GM12872 (cell line): ENCODE data around the gene TICAM1.

ENCODE experiments used
- TF ChIP-seq, protein P1 (sequence below): IDR thresholded peaks from 3 replicates; pipeline ENCODE4 v1.5.1; 2011; ENCODE audit warnings: low read depth, mild to moderate bottlenecking, low read length, moderate library complexity; ENCODE audit not compliant: insufficient read depth

TICAM1 gene

DNA sequence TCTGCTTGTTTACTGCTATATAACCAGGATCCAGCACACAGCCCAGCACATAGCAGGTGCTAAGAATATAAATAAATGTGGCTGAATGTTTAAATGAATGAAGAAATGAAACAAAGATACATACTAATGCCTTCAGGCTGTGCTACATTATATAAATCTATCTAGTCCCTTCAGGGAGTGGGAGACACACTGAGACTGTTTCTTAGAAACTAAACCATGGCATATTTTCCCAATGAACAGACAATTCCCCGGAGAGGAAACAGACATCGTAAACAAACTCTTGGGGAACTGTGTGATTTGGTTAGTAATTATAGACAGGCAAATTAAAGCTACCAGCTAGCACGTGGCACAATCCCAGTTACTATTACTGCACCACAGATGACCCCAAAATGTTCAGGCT lies 49.7 kb downstream of the TICAM1 start:
- TF ChIP-seq, protein P1, sequence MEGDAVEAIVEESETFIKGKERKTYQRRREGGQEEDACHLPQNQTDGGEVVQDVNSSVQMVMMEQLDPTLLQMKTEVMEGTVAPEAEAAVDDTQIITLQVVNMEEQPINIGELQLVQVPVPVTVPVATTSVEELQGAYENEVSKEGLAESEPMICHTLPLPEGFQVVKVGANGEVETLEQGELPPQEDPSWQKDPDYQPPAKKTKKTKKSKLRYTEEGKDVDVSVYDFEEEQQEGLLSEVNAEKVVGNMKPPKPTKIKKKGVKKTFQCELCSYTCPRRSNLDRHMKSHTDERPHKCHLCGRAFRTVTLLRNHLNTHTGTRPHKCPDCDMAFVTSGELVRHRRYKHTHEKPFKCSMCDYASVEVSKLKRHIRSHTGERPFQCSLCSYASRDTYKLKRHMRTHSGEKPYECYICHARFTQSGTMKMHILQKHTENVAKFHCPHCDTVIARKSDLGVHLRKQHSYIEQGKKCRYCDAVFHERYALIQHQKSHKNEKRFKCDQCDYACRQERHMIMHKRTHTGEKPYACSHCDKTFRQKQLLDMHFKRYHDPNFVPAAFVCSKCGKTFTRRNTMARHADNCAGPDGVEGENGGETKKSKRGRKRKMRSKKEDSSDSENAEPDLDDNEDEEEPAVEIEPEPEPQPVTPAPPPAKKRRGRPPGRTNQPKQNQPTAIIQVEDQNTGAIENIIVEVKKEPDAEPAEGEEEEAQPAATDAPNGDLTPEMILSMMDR, result no peak

DNA sequence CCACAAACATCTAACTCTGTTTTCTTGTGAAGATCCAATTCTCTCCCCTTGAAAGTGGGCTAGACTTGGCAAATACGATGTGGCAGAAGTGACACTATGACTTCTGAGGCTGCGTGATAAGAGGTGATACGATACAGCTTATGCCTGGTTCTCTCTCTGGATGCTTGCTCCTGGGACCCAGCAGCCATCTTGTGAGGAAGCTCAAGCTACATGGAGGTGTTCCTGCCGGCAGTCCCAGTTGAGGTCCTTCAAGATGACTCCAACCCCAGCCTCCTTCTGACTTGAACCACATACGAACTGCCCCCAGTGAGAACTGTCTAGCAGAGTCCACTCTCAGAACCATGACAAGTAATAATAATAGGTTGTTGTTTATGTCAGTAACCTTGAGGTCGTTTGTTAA lies 50.7 kb downstream of the TICAM1 start:
- TF ChIP-seq, protein P1, result no peak

DNA sequence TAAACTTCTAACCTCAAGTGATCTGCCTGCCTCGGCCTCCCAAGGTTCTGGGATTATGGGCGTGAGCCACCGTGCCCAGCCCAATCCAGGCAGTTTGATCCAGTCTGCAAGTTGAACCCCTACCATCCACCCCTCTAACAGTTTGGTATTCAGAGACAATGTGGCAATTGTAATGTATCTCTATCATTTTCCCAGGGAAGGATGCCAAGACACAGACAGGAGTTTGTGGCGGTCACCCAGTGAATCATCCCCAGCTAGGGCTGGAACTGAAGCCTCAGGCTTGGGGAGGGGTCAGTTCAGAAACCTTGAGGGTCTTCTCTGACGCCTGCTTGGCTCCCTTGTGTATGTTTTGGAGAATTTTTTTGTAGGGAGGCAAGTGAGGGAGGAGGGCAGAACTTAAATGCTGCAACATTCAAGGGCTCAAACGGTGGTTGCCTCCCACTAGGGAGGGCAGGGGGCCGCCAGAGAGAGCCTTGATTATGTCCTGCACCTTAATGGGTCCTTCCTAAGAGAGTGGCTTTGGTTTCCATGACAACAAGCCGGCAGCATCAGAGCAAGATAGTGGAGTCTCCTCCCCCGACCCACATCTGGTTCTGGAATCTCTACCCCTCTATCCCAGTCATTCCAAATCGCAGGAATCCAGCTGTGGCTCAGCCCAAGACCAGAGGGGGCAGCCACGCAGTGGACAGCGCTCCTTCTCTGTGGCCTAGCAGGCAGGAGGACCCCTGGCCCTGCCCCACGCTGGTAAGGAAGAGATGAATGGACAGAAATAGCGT lies 54.9 kb downstream of the TICAM1 start:
- TF ChIP-seq, protein P1, result no peak

DNA sequence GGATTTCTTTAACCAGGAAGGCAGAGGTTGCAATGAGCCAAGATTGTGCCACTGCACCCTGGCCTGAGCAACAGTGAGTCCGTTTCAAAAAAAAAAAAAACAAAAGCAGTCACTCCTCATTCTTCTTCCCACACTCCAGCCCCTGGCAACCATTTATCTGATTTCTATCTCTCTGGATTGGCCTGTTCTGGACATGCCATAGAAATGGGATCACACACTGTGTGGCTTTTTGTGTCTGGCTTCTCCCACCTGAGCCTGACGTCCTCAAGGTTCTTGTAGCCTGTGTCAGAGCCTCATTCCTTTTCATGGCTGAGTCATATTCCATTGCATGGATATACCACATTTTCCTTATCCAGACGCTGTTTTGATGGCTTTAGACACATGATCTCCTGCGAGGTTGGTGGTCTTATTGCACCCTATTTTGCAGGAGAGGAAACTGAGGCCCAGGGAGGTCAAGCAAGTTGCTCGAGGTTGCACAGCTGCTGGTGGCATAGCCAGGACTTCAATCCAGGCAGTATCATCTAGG lies 55.8 kb downstream of the TICAM1 start:
- TF ChIP-seq, protein P1, result no peak

DNA sequence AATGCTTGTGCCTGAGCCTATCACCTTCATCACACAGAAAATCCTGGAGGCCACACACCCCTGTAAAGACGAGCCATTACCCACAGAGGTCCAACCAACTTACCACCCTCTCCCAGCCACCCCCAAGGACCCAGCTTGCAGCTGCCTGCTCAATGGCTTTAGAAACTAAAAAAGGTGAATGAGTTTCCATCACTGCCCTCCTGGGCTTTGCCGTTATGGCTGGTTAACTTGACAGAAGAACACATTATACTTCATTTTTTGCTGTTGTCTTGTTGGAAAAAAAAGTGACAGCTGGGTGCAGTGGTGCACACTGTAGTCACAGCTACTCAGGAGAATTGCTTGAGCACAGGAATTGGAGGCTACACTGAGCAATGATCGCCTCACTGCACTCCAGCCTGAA lies 57.4 kb downstream of the TICAM1 start:
- TF ChIP-seq, protein P1, result no peak

DNA sequence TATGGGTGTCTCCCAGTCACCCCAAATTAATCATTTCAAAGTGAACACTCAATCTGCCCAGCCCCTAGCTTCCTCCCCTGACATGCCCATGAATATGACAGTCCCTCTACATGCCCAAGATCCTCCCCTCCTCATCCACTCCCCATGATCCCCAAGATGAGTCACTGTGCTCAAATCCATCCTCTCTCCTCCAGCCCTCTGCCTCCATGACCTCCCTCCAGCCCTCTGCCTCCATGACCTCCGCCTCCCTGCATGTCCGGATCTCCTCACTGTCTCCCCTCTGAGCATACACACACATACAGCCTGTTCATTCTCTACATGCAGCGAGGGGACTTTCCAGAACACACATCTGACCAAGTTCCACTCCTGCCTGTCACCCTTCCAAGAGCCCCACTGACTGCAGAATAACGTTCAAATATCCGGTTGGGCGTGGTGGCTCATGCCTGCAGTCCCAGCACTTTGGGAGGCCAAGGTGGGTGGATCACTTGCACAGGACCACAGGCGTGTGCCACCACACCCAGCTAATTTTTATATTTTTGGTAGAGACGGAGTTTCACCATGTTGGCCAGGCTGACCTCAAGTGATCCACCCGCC lies 58.4 kb downstream of the TICAM1 start:
- TF ChIP-seq, protein P1, result no peak

DNA sequence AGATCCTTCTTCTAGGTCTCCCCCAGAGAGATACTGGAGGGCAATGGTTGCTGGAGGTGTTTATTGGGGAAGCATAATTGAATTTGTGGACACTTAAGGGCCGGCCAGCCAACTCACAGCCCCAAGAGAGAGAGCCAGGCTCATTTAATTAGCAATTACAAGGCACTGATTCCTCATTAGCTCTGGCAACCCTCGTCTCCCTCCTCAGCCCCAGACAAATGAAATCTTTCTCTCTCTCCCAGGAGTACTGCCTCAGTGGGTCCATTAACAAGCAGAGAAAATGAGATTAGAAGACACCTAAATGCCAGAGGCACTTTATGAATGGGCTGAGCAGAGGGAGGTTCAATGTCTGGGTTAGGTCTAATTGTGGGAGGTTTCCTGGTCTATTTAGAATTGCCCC lies 58.9 kb downstream of the TICAM1 start:
- TF ChIP-seq, protein P1, result no peak
